Measurements from ENCODE around the gene CHML.

Gene CHML

GRCh38 chr1:241640149-241640866 lies at the start of gene CHML, which contains the start of gene OPN3:
CHML (minus strand) TSS chr1:241640369; CDS start chr1:241635766, 4,603 bp downstream.
OPN3 (minus strand) TSS chr1:241640369; CDS start chr1:241640254, 115 bp downstream.
- TF ChIP-seq CREB1 (IDR thresholded peaks at IDR 0.05; ENCODE audit: low read depth) (no peak), NFIC (IDR thresholded peaks at IDR 0.05) (no peak), TAF1 (IDR thresholded peaks at IDR 0.05; ENCODE audit: low read depth) (peak; percentile 57; the same call in 1 of the 2 replicates), TCF12 (IDR thresholded peaks at IDR 0.05; ENCODE audit: low read depth) (no peak), FOXM1 (IDR thresholded peaks at IDR 0.05; ENCODE audit: borderline replicate concordance, low read depth) (no peak), MAX (IDR thresholded peaks at IDR 0.05) (peak; percentile 61), RAD21 (IDR thresholded peaks at IDR 0.05; ENCODE audit: low read depth) (no peak)

GRCh38 chr1:241688940-241689368 lies 48.8 kb upstream of the CHML start:
- TF ChIP-seq YY1 (IDR thresholded peaks at IDR 0.05; ENCODE audit: low read depth) = no peak
- no peak for TF ChIP-seq ZBTB7A (IDR thresholded peaks at IDR 0.05; ENCODE audit: low read depth)
- TF ChIP-seq RAD21 (IDR thresholded peaks at IDR 0.05; ENCODE audit: low read depth) = no peak
- no peak for TF ChIP-seq TAF1 (IDR thresholded peaks at IDR 0.05; ENCODE audit: low read depth)
- no peak for TF ChIP-seq CREB1 (IDR thresholded peaks at IDR 0.05; ENCODE audit: low read depth)
- TF ChIP-seq EGR1 (IDR thresholded peaks at IDR 0.05) = no peak
- no peak for TF ChIP-seq TCF12 (IDR thresholded peaks at IDR 0.05; ENCODE audit: low read depth)
- TF ChIP-seq EP300 (IDR thresholded peaks at IDR 0.05; ENCODE audit: borderline replicate concordance) = no peak
- TF ChIP-seq TEAD4 (IDR thresholded peaks at IDR 0.05) = no peak
- TF ChIP-seq NFIC (IDR thresholded peaks at IDR 0.05) = no peak
- no peak for TF ChIP-seq USF1 (IDR thresholded peaks at IDR 0.05)
- no peak for TF ChIP-seq REST (IDR thresholded peaks at IDR 0.05; ENCODE audit: low read depth)
- TF ChIP-seq CEBPB (IDR thresholded peaks at IDR 0.05) = no peak

- no peak for TF ChIP-seq TEAD4 (IDR thresholded peaks at IDR 0.05)
- TF ChIP-seq CEBPB (IDR thresholded peaks at IDR 0.05) = no peak
- TF ChIP-seq ZBTB7A (IDR thresholded peaks at IDR 0.05; ENCODE audit: low read depth) = no peak
- TF ChIP-seq RAD21 (IDR thresholded peaks at IDR 0.05; ENCODE audit: low read depth) = no peak
- TF ChIP-seq NFIC (IDR thresholded peaks at IDR 0.05) = no peak
- TF ChIP-seq CREB1 (IDR thresholded peaks at IDR 0.05; ENCODE audit: low read depth) = no peak
These were observed 43.9 kb upstream of the CHML start for GRCh38 chr1:241684108-241684507.

- TF ChIP-seq EP300 (IDR thresholded peaks at IDR 0.05; ENCODE audit: borderline replicate concordance) (no peak), NFIC (IDR thresholded peaks at IDR 0.05) (no peak), CEBPB (IDR thresholded peaks at IDR 0.05) (no peak), MAX (IDR thresholded peaks at IDR 0.05) (no peak), TEAD4 (IDR thresholded peaks at IDR 0.05) (no peak), USF1 (IDR thresholded peaks at IDR 0.05) (no peak), CREB1 (IDR thresholded peaks at IDR 0.05; ENCODE audit: low read depth) (no peak), TCF12 (IDR thresholded peaks at IDR 0.05; ENCODE audit: low read depth) (no peak), RAD21 (IDR thresholded peaks at IDR 0.05; ENCODE audit: low read depth) (no peak), ZBTB7A (IDR thresholded peaks at IDR 0.05; ENCODE audit: low read depth) (no peak)
These were observed 42.8 kb upstream of the CHML start for GRCh38 chr1:241682921-241683320.

- TF ChIP-seq TAF1 (IDR thresholded peaks at IDR 0.05; ENCODE audit: low read depth) = no peak
- no peak for TF ChIP-seq CEBPB (IDR thresholded peaks at IDR 0.05)
- TF ChIP-seq TEAD4 (IDR thresholded peaks at IDR 0.05) = no peak
- TF ChIP-seq EGR1 (IDR thresholded peaks at IDR 0.05) = no peak
These were observed 39.8 kb upstream of the CHML start for GRCh38 chr1:241679961-241680360.

- no peak for TF ChIP-seq MAX (IDR thresholded peaks at IDR 0.05)
- no peak for TF ChIP-seq TCF12 (IDR thresholded peaks at IDR 0.05; ENCODE audit: low read depth)
- TF ChIP-seq EGR1 (IDR thresholded peaks at IDR 0.05) = no peak
- TF ChIP-seq NFIC (IDR thresholded peaks at IDR 0.05) = no peak
- TF ChIP-seq ZBTB7A (IDR thresholded peaks at IDR 0.05; ENCODE audit: low read depth) = no peak
- TF ChIP-seq EP300 (IDR thresholded peaks at IDR 0.05; ENCODE audit: borderline replicate concordance) = no peak
- TF ChIP-seq FOXM1 (IDR thresholded peaks at IDR 0.05; ENCODE audit: borderline replicate concordance, low read depth) = no peak
- no peak for TF ChIP-seq YY1 (IDR thresholded peaks at IDR 0.05; ENCODE audit: low read depth)
- TF ChIP-seq RAD21 (IDR thresholded peaks at IDR 0.05; ENCODE audit: low read depth) = no peak
These were observed 39.2 kb upstream of the CHML start for GRCh38 chr1:241679404-241679803.

- TF ChIP-seq EGR1 (IDR thresholded peaks at IDR 0.05) = no peak
- TF ChIP-seq REST (IDR thresholded peaks at IDR 0.05; ENCODE audit: low read depth) = no peak
- no peak for TF ChIP-seq TEAD4 (IDR thresholded peaks at IDR 0.05)
- no peak for TF ChIP-seq ZBTB7A (IDR thresholded peaks at IDR 0.05; ENCODE audit: low read depth)
These were observed 38.4 kb upstream of the CHML start for GRCh38 chr1:241678536-241678935.

All from Ishikawa (cell line).